Common myeloid progenitor, CD34-positive (primary cell): ENCODE measurements around the gene DCTN4. TPM values are rescaled to one million over a fixed set of nuclear protein-coding genes. Genes with fewer than 3 reads are reported as not detected.
A peak's percentile ranks its signal among the peaks of the same experiment; 100 is the strongest.
"Not testable (repeated sequence)": the region's sequence is repeated elsewhere in the genome, so short reads cannot be mapped to it uniquely, and the experiment has no call there.

ENCODE experiments used
- CTCF ChIA-PET: fragments of 350-600 bp; sonication (Branson Sonifier 250); formaldehyde crosslinking; loops from one replicate; lab custom pipeline; 2021; ENCODE audit warnings: antibody characterized with exemption; lab: Charles Lee
- POLR2A ChIA-PET: fragments of 350-600 bp; sonication (Branson Sonifier 250); formaldehyde crosslinking; loops from one replicate; lab custom pipeline; 2021; ENCODE audit warnings: antibody characterized with exemption; lab: Charles Lee
- DNase-seq, 3 donors: peaks; one replicate each; pipeline versions ENCODE4 v3.0.0 to v3.0.0-alpha.2; 2013
- H3K27ac ChIP-seq, 2 experiments: 1 replicate in 1 of 2; 2 replicates in 1 of 2; pipeline ENCODE4 v1.7.0; 2013; ENCODE audit warnings: inconsistent platforms in 2 of 2, low read length in 2 of 2, mild to moderate bottlenecking in 2 of 2, low read depth in 1 of 2, moderate library complexity in 1 of 2; ENCODE audit not compliant: severe bottlenecking in 2 of 2, insufficient read depth in 1 of 2, poor library complexity in 1 of 2
- H3K27me3 ChIP-seq, 5 experiments: replicated peaks in 2 of 5; 1 replicate in 3 of 5; 2 replicates in 2 of 5; pipeline versions ENCODE4 v1.6.1 to v1.7.0; 2013; ENCODE audit warnings: low read length in 4 of 5, mild to moderate bottlenecking in 2 of 5, moderate library complexity in 2 of 5, inconsistent platforms in 1 of 5; ENCODE audit not compliant: insufficient read depth in 5 of 5, control insufficient read depth in 4 of 5
- H3K36me3 ChIP-seq, 4 experiments: 1 replicate in 2 of 4; 2 replicates in 2 of 4; pipeline versions ENCODE4 v1.6.1 to v1.7.0; 2013; ENCODE audit warnings: low read length in 3 of 4, control low read depth in 1 of 4, mild to moderate bottlenecking in 1 of 4; ENCODE audit not compliant: control insufficient read depth in 4 of 4, insufficient read depth in 4 of 4
- H3K4me1 ChIP-seq, 4 experiments: 1 replicate in 3 of 4; 2 replicates in 1 of 4; pipeline versions ENCODE4 v1.6.1 to v1.7.1; 2013; ENCODE audit warnings: low read length in 3 of 4, mild to moderate bottlenecking in 3 of 4, control low read depth in 1 of 4, inconsistent platforms in 1 of 4, moderate library complexity in 1 of 4; ENCODE audit not compliant: control insufficient read depth in 4 of 4, insufficient read depth in 4 of 4; ENCODE audit errors: control extremely low read depth in 1 of 4
- H3K4me3 ChIP-seq, 7 experiments: 1 replicate in 4 of 7; 2 replicates in 3 of 7; pipeline versions ENCODE4 v1.5.1 to v1.7.0; 2013; ENCODE audit warnings: mild to moderate bottlenecking in 7 of 7, low read length in 6 of 7, moderate library complexity in 6 of 7, inconsistent platforms in 2 of 7, low read depth in 2 of 7, control low read depth in 1 of 7; ENCODE audit not compliant: insufficient read depth in 4 of 7, control insufficient read depth in 1 of 7; ENCODE audit errors: extremely low read depth in 1 of 7
- H3K9me3 ChIP-seq, 5 experiments: 1 replicate in 4 of 5; 2 replicates in 1 of 5; pipeline versions ENCODE4 v1.6.1 to v1.7.1; 2013; ENCODE audit warnings: low read length in 4 of 5, mild to moderate bottlenecking in 2 of 5, inconsistent platforms in 1 of 5, low read depth in 1 of 5, moderate library complexity in 1 of 5; ENCODE audit not compliant: control insufficient read depth in 4 of 5, insufficient read depth in 2 of 5; ENCODE audit errors: control extremely low read depth in 1 of 5
- WGBS: methylation state at CpG from one replicate; pipeline ENCODE4 v1.1.5; 2013; ENCODE audit not compliant: insufficient coverage; 5-methylcytosine and 5-hydroxymethylcytosine counted together
- polyA plus RNA-seq: library from polyadenylated mRNA; unstranded; fragments of 120-200 nt; gene quantifications from one replicate; pipeline ENCODE4 v1.2.1, GENCODE V29; 2013

Gene DCTN4
- polyA plus RNA-seq, result 43.7 TPM

DNA sequence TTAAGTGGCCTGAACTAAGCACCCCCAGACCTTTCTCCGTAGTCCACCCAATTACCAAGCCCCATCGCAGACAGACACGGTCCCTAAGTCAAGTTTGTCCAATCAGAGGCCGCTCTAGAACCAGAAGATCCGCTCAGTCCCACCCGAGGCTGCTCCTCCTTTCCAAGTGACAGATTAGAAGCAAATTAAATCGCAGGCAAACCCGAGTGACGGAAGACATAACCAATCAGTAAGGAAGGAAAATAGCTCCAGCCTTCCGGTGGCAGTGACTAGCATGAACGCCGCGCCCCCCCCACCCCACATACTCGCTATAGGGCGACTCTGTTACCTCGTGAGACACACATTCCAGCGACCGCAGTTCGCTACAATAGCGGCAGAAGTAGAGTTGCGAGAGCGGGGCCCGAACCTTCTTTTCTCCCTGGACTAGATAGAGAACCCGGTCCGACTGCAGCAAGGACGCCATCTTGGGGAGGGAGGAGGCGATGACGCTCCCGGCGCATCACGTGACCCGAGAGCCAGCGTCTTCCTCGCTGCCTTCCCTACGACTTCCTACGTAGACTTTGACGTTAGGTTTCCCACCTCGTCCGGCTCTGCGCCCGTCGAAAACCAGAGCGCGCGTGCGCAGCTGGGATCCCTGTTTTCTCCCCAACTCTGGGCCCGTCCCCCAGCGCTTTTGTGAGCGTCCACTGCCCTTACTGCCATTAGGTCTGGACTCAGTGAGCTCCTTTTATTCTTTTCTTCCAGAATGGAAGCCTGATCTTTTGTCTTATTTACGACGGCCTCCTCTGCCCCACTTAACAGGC is at the start of gene DCTN4:
Gene DCTN4 (minus strand): TSS at position 487 of the 803 bp plus-strand sequence. CDS start 24 bp downstream, at position 463.
- peak; percentile 98 to 99 (median 99) for DNase-seq
- peaks cover 38 to 58% (median 47%) of the 10 kb centered on the region in 4 experiments for H3K4me1 ChIP-seq
- POLR2A ChIA-PET, result interaction anchor here (0.7 to 1.3 kb wide), 5 partner anchors 15 to 112 kb away, joined by 3 to 6 read pairs (median 5); partner anchors contain the start of gene SMIM3
- H3K4me3 ChIP-seq, result peak within 1 kb of the TSS; percentile 74 to 98 (median 92)
- CTCF ChIA-PET, result interaction anchor here (0.7 to 15.6 kb wide), 7 partner anchors 17 to 89 kb away, joined by 3 to 293 read pairs (median 5); partner anchors contain the start of gene SMIM3
- peaks cover 0 to 24% (median 13%) of the 10 kb centered on the region in 4 experiments for H3K36me3 ChIP-seq
- no peaks in the 10 kb centered on the region for H3K27me3 ChIP-seq
- 3% methylated on average over 43 of the region's 51 CpGs for WGBS
- H3K9me3 ChIP-seq, result no peaks in the 10 kb centered on the region
- peak within 1 kb of the TSS; percentile 95 to 98 for H3K27ac ChIP-seq

GRCh38 chr5:150804388-150804787 is 45.6 kb upstream of the DCTN4 start:
- Histone ChIP-seq H3K27ac (no peak overlapping the region), H3K9me3 (peaks cover 0 to 5% (median 2%) of the 10 kb centered on the region in 5 experiments), H3K4me3 (no peak overlapping the region), H3K27me3 (no peaks in the 10 kb centered on the region), H3K36me3 (no peaks in the 10 kb centered on the region), H3K4me1 (peaks cover 0 to 15% (median 8%) of the 10 kb centered on the region in 4 experiments)
- no peak for DNase-seq
- ChIA-PET CTCF (interaction anchor here (1.4 to 1.8 kb wide), 4 partner anchors 8 to 43 kb away, joined by 4 to 6 read pairs (median 6); no protein-coding TSS in a partner anchor), POLR2A (interaction anchor here (0.6 kb wide), 1 partner anchor 15 kb away, joined by 6 read pairs; no protein-coding TSS in a partner anchor)
- WGBS, result 100% methylated on average over 6 of the region's 6 CpGs

DNA sequence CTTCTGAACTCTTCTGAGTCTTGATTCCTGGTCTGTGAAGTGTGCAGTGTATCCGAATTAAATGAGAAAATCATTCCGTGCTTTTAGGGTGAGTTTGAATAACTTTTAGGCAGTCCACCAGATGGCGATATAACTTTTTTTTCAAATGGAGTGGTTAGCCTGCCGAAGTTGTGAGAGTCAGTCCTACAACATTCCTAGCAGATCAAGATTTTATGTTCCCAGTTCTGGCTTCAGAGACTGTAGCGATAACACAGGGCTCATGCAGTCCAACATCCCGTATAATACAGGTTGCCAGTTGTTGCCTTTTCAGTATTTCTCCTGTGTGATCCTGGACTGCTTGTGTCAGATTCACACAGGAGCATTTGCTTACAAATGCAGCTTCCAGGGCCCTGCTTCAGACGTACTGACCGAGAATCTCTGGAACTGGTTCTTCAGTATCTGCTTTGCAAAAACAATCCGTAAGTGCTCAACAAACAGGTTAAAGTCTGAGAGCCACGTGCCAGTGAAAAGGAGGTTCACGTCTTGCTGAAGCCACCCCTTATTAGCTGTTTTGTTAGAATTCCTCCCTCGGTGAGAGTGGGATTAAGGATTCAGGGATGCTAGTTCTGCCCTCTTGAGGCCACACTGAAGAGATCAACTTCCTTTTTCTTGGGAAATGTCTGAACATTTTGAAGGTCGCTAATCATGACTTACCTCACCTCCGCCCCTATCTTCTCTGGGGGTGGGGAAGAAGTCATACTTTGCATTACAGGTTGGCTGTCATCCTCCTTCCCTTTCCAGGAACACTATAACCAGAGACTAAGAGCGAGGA is 42.5 kb upstream of the DCTN4 start:
- Histone ChIP-seq H3K4me3 (peak overlapping the region in 5 of 7 experiments; percentile 24 to 75 (median 55)), H3K4me1 (peaks cover 0 to 15% (median 8%) of the 10 kb centered on the region in 4 experiments), H3K27me3 (no peaks in the 10 kb centered on the region), H3K9me3 (peaks cover 0 to 4% (median 2%) of the 10 kb centered on the region in 5 experiments), H3K36me3 (peaks cover 2 to 17% (median 7%) of the 10 kb centered on the region in 4 experiments), H3K27ac (no peak overlapping the region)
- ChIA-PET POLR2A (no interaction called here), CTCF (interaction anchor here (1.0 to 3.1 kb wide), 8 partner anchors 9 to 46 kb away, joined by 3 to 19 read pairs (median 6); partner anchors contain the start of genes IRGM and SMIM3)
- 0% methylated on average over 1 of the region's 15 CpGs for WGBS
- peak in 2 of 3 donors; percentile 62 to 63 for DNase-seq

- H3K9me3 ChIP-seq, result no peaks in the 10 kb centered on the region
- peaks cover 7 to 29% (median 18%) of the 10 kb centered on the region in 4 experiments for H3K36me3 ChIP-seq
- peaks cover 0 to 15% (median 8%) of the 10 kb centered on the region in 4 experiments for H3K4me1 ChIP-seq
- ChIA-PET POLR2A (no interaction called here), CTCF (interaction anchor here (1.2 kb wide), 2 partner anchors 10 to 42 kb away, joined by 3 read pairs; no protein-coding TSS in a partner anchor)
- no peak for DNase-seq
- 100% methylated on average over 1 of the region's 2 CpGs for WGBS
- H3K27me3 ChIP-seq, result no peaks in the 10 kb centered on the region
- no peak overlapping the region for H3K27ac ChIP-seq
- H3K4me3 ChIP-seq, result no peak overlapping the region
These were observed 38.6 kb upstream of the DCTN4 start for GRCh38 chr5:150797384-150797783.

DNA sequence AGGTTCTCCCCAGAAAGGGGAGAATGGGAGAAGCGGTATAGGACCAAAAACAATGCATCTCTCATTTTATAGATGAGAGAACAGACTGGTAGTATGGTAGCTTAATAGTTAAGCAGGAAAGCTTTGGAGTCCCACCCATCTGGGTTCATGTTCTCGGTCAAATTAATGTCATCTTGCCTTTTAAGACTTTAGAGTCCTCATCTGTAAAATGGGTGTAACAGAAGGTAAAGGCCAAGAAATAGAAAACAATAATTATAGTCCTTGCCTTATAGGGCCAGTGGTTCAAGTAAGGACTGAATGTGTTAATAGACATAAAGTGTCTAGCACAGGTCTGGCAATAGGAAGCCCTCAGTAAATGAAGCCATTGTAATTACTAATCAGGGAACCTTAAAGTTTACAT is 36.1 kb upstream of the DCTN4 start:
- no peaks in the 10 kb centered on the region for H3K9me3 ChIP-seq
- H3K27ac ChIP-seq, result no peak overlapping the region
- H3K27me3 ChIP-seq, result no peaks in the 10 kb centered on the region
- H3K36me3 ChIP-seq, result peaks cover 7 to 29% (median 18%) of the 10 kb centered on the region in 4 experiments
- ChIA-PET CTCF (interaction anchor here (0.8 to 2.9 kb wide), 5 partner anchors 12 to 53 kb away, joined by 3 to 10 read pairs (median 4); no protein-coding TSS in a partner anchor), POLR2A (no interaction called here)
- WGBS, result 100% methylated on average over 1 of the region's 2 CpGs
- DNase-seq, result no peak
- H3K4me1 ChIP-seq, result peaks cover 12 to 25% (median 15%) of the 10 kb centered on the region in 4 experiments
- no peak overlapping the region for H3K4me3 ChIP-seq

DNA sequence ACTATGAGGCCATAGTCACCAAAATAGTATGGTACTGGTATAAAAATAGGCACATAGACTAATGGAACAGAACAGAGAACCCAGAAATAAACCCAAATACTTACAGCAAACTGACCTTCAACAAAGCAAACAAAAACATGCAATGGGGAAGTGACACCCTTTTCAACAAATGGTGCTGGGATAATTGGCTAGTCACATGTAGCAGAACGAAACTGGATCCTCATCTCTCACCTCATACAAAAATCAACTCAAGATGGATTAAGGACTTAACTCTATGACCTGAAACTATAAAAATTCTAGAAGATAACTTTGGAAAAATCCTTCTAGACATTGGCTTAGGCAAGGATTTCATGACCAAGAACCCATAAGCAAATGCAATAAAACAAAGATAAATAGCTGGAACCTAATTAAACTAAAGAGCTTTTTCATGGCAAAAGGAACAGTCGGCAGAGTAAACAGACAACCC is 34.6 kb upstream of the DCTN4 start:
- H3K27ac ChIP-seq, H3K27me3 ChIP-seq, DNase-seq, H3K9me3 ChIP-seq, POLR2A ChIA-PET, CTCF ChIA-PET, H3K4me3 ChIP-seq: not testable (repeated sequence)
- peaks cover 27 to 40% (median 30%) of the 10 kb centered on the region in 4 experiments for H3K4me1 ChIP-seq
- 100% methylated on average over 2 of the region's 2 CpGs for WGBS
- H3K36me3 ChIP-seq, result peaks cover 7 to 27% (median 18%) of the 10 kb centered on the region in 4 experiments
